Activated naive CD8-positive, alpha-beta T cell treated with anti-CD3 and anti-CD28 coated beads, Interleukin-2, amount 50 U/mL, for 16 hours (primary cell): ENCODE measurements around the gene EVC.

Experiments used
- DNase-seq: peaks from one replicate; pipeline ENCODE4 v3.0.0-alpha.2; 2020; ENCODE audit warnings: low read depth, low spot score

EVC gene

GRCh38 chr4:5785806-5786680 lies 75.0 kb downstream of the EVC start:
- no peak for DNase-seq

- no peak for DNase-seq
Measured at GRCh38 chr4:5787311-5787710, 76.3 kb downstream of the EVC start.

- no peak for DNase-seq
Measured at GRCh38 chr4:5788144-5788543, 77.1 kb downstream of the EVC start.

- DNase-seq = no peak
Measured at GRCh38 chr4:5789141-5789540, 78.1 kb downstream of the EVC start.

GRCh38 chr4:5790546-5790857 lies 79.5 kb downstream of the EVC start:
- DNase-seq = no peak

- no peak for DNase-seq
Measured at GRCh38 chr4:5791654-5792053, 80.7 kb downstream of the EVC start.

GRCh38 chr4:5793514-5793913 lies 82.5 kb downstream of the EVC start:
- no peak for DNase-seq

- no peak for DNase-seq
Measured at GRCh38 chr4:5795580-5795979, 84.6 kb downstream of the EVC start.

GRCh38 chr4:5796976-5797375 lies 86.0 kb downstream of the EVC start:
- DNase-seq = no peak

- no peak for DNase-seq
Measured at GRCh38 chr4:5797866-5798265, 86.9 kb downstream of the EVC start.

- no peak for DNase-seq
Measured at GRCh38 chr4:5798462-5798861, 87.5 kb downstream of the EVC start.

GRCh38 chr4:5798946-5799345 lies 87.9 kb downstream of the EVC start:
- no peak for DNase-seq

GRCh38 chr4:5799406-5799805 lies 88.4 kb downstream of the EVC start:
- DNase-seq = no peak

- DNase-seq = no peak
Measured at GRCh38 chr4:5800496-5800895, 89.5 kb downstream of the EVC start.

GRCh38 chr4:5801696-5802095 lies 90.7 kb downstream of the EVC start:
- DNase-seq = no peak

- no peak for DNase-seq
Measured at GRCh38 chr4:5802565-5802964, 91.6 kb downstream of the EVC start.

- no peak for DNase-seq
Measured at GRCh38 chr4:5804656-5805055, 93.7 kb downstream of the EVC start.

- no peak for DNase-seq
Measured at GRCh38 chr4:5805270-5805669, 94.3 kb downstream of the EVC start.

- no peak for DNase-seq
Measured at GRCh38 chr4:5808081-5808741, 97.2 kb downstream of the EVC start.

- DNase-seq = no peak
Measured at GRCh38 chr4:5809216-5809776, 98.3 kb downstream of the EVC start.

- no peak for DNase-seq
Measured at GRCh38 chr4:5810151-5810550, 99.2 kb downstream of the EVC start.

GRCh38 chr4:5810770-5811430 lies 99.9 kb downstream of the EVC start:
- no peak for DNase-seq
